MM.1S (cell line): ENCODE results near the gene RAI1.

Experiments
- EZH2 ChIP-seq: fragments of 300-600 bp; sonication (generic); optimal IDR thresholded peaks from 2 replicates; pipeline ENCODE3; 2017; ENCODE audit warnings: low read depth, mild to moderate bottlenecking, antibody characterized with exemption, low read length, mixed read lengths
- TF ChIP-seq, protein P1 (sequence below): fragments of 300-600 bp; sonication (generic); IDR thresholded peaks from 2 replicates; pipeline ENCODE4 v1.5.1; 2016; ENCODE audit warnings: antibody characterized with exemption, low read length, mixed read lengths

- TF ChIP-seq, protein P1, sequence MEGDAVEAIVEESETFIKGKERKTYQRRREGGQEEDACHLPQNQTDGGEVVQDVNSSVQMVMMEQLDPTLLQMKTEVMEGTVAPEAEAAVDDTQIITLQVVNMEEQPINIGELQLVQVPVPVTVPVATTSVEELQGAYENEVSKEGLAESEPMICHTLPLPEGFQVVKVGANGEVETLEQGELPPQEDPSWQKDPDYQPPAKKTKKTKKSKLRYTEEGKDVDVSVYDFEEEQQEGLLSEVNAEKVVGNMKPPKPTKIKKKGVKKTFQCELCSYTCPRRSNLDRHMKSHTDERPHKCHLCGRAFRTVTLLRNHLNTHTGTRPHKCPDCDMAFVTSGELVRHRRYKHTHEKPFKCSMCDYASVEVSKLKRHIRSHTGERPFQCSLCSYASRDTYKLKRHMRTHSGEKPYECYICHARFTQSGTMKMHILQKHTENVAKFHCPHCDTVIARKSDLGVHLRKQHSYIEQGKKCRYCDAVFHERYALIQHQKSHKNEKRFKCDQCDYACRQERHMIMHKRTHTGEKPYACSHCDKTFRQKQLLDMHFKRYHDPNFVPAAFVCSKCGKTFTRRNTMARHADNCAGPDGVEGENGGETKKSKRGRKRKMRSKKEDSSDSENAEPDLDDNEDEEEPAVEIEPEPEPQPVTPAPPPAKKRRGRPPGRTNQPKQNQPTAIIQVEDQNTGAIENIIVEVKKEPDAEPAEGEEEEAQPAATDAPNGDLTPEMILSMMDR: no peak
- TF ChIP-seq EZH2: no peak
These were observed 100.6 kb downstream of the RAI1 start for GRCh38 chr17:17781591-17782496.
